ENCODE measurements around the gene TMEM225B. TPM values are rescaled to one million over a fixed set of nuclear protein-coding genes. Genes with fewer than 3 reads are reported as not detected.
"Not testable (repeated sequence)": the region's sequence is repeated elsewhere in the genome, so short reads cannot be mapped to it uniquely, and the experiment has no call there.

The TMEM225B gene, protein sequence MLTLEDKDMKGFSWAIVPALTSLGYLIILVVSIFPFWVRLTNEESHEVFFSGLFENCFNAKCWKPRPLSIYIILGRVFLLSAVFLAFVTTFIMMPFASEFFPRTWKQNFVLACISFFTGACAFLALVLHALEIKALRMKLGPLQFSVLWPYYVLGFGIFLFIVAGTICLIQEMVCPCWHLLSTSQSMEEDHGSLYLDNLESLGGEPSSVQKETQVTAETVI
- 1 to 10 TPM in 1 of 2 donors, under 1 TPM in 1; 0.57 to 2.0 TPM for total RNA-seq
- long read RNA-seq, donor 1 = 0 reads
- long read RNA-seq, donor 2 = 0 reads

DNA sequence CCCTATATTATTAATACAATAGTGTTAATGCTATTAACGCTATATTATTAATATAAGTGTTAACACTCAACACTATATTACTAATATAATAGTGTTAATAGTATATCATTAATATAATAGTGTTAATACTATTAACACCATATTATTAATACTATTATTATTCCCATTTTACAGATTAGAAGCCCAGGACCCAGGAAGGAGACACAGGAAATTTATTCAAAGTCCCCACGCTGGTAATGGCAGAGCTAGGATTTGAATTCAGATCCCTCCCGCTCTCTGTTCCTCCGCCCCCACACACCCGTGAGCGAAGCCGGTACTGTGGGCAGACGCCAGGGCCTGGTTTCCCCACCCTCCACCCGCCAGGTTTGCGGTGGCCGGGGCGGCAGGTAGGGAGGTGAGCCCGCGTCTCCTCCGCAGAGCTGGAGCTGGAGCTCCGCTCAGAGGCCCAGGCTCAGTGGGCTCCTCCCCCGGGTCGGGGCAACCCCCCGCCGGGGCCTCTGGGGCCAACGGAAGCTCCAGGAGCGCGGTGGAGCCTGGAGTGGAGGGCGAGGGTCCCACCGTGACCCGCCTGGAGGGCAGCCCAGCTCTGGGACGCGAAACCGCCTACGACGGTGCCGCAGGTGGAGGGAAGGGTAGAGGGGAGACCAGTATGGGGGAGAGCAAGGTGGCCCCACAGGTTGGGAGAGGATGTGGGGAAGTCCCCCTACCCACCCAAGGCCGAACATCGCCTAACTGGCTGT, at the start of gene TMEM225B:
Gene TMEM225B, plus strand, starts transcription at position 506 of the 740 bp plus-strand sequence. CDS start 6,122 bp downstream, outside the sequence.
- DNase-seq (ENCODE audit: low spot score) = no peak
- intact Hi-C loops (cut with DNase I) = no loop called here

DNA sequence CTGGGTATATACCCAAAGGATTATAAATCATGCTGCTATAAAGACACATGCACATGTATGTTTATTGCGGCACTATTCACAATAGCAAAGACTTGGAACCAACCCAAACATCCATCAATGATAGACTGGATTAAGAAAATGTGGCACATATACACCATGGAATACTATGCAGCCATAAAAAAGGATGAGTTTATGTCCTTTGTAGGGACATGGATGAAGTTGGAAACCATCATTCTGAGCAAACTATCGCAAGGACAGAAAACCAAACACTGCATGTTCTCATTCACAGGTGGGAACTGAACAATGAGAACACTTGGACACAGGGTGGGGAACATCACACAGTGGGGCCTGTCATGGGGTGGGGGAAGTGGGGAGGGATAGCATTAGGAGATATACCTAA, 48.5 kb upstream of the TMEM225B start:
- DNase-seq (ENCODE audit: low spot score); intact Hi-C loops (cut with DNase I): not testable (repeated sequence)

DNA sequence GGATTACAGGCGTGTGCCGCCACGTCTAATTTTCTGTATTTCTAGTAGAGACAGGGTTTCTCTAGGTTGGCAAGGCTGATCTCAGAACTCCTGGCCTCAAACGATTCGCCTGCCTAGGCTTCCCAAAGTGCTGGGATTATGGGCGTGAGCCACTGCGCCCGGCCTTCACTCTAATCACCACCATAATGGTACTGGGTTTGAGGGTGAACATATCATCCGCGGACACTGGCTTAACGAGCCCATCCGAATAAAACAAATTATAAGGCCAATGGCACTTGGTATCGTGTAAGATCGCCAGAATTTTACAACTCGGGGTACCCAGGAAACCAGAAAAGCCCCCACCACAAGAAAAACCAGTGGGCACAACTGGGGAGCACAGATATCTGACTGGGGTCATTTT, 46.7 kb upstream of the TMEM225B start:
- no peak for DNase-seq (ENCODE audit: low spot score)
- intact Hi-C loops (cut with DNase I) = no loop called here

DNA sequence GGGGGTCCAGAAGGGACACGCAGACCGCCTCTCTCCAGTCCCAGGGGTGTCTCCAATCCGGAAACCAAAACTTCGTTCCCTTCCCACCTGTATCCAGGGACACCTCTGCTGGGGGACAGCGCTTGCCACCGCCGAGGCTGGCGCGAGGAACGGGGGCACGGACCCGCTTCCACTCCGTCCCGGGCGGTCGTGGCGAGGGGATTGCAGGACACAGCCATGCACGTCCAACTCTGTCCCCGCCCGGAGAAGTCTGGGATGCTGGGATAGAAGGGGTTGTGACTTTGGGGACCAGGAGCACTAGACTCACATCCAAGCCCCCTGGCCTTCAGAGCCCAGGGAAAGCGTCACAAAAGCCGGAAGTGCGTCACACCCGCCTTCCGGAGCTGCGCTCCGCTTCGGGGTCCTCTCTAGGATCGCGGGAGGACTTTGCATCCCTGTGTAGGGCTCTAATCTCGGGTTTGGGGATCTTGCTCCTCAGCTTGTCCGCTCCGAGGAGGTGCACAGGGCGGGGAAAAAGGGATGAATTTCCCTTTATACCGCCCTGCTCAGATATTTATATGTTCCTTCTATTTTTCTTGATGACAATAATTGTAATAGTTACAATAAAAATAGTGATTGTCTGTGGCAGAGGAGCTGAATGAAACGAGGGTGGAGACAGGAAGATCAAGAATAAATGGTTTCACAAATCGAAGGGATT, 46.2 kb upstream of the TMEM225B start, which contains the start of gene FAM200A:
Gene FAM200A, minus strand, starts transcription at position 348 of the 697 bp plus-strand sequence. CDS start 3,707 bp downstream, outside the sequence.
- intact Hi-C loops (cut with DNase I) = no loop called here
- peak; percentile 97 for DNase-seq (ENCODE audit: low spot score)

DNA sequence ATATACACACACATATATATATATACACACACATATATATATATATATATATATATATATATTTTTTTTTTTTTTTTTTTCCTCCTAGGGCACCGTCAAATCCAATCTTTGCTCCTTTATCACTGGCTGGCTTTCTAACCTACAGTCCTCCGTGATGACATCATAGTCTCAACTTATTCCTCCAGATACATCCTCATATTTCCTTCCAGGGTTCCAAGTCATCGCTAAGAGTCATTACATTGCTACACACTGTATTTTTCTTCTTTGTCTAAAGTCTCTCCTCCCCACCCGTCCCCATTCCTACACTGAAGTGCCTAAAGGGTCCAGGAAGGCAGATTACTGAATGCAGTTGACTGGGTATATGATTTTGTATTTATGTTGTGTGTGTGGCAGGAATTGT, 45.0 kb upstream of the TMEM225B start:
- DNase-seq (ENCODE audit: low spot score) = no peak
- intact Hi-C loops (cut with DNase I) = no loop called here

DNA sequence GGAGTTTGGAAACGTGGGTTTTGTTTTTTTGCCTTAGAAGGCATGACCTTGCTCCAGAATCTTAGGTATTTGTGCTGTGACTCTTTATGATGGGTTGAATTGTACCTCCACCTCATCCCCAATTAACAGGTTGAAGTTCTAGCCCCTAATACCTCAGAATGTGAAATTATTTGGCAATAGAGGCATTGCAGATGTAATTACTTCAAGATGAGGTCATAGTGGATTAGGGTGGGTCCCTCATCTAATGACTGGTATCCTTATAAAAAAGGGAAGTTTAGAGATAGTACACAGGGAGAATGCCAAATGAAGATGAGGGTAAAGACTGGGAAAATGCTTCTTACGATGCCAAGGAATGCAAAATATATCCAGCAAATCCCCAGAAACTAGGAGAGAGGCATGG, 43.1 kb upstream of the TMEM225B start:
- intact Hi-C loops (cut with DNase I) = no loop called here
- DNase-seq (ENCODE audit: low spot score) = no peak

DNA sequence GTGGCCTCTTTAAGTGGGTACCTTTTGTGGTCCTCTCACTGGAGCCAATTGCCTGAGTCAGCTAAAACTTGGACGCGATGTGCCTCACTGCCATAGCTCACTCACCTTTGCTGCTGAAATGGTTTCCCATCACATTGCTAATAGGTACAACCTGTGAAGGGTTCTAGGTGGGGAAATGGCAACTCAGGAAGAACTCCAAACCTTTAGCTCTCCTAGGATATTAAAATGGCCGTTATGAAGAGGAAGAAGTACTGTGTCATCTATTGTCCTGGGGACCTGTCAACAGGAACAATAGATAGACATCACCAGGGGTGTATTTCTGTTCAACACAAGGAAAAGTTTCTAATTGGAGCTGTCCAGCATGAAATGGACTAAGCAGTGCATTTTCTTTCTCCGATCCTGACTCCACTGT, 40.9 kb upstream of the TMEM225B start:
- DNase-seq (ENCODE audit: low spot score) = no peak
- intact Hi-C loops (cut with DNase I) = no loop called here

DNA sequence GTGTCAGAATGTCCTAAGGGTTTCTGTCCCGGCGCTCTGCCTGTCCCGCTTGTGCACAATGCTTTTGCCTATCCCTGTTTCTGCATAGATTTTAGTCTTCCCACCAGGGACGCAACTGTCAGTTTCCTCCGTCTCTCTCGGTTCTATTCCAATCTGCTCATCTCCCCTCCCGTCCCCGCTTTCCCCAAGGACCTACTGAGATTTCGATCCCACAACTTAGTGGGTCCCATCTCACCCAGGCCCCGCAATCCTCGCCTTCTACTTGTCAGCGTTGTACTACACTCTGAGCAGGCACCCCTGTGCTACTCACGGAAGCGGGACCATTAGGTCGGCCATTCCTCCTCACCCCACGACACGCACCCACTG, 40.1 kb upstream of the TMEM225B start:
- DNase-seq (ENCODE audit: low spot score) = no peak
- intact Hi-C loops (cut with DNase I) = no loop called here

DNA sequence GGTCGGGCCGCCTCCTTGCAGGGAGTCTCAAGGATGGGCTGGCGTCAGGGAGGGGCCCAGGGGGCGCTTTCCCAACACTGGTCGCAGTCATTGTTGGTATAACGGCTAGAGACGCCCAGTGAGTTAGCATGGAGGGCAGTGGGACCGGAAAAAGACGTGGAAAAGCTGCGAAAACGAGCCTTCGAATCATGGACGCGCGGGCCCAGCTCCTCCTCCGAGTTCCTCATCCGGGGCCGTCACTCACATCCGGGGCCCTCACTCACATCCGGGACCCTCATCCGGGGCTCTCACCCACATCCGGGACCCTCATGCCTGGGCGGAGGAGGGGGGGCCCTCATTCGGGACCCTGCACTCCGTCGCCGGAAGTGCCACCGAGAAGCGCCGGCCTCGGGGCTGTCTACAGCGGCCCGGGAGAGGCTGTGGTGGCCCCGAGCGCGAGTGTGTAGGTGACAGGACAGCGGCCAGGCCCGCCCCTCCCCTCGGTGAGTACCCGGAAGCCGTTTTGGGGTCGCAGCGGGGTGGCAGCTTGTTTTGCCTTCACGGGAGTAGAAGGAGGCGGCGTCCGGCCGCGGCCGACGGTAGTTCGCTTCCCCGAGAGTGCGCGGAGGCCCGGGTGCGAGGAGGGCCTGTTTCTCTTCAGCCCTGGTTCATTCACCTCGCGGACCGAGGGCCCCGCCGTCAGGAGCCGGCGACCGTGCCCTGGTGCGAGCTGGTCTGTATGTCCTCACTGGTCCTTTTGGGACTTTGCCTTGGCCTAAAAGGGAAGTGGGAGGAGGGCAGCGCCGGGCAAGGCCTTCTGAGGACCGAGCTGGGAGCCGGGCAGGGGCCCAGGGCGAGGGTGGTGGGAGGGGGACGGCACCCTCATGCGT, 39.5 kb upstream of the TMEM225B start, which contains the start of gene ZNF655:
Gene ZNF655, plus strand, starts transcription at position 337 of the 869 bp plus-strand sequence. CDS start 1,918 bp downstream, outside the sequence.
- intact Hi-C loops (cut with DNase I) = no loop called here
- peak; percentile 97 for DNase-seq (ENCODE audit: low spot score)

DNA sequence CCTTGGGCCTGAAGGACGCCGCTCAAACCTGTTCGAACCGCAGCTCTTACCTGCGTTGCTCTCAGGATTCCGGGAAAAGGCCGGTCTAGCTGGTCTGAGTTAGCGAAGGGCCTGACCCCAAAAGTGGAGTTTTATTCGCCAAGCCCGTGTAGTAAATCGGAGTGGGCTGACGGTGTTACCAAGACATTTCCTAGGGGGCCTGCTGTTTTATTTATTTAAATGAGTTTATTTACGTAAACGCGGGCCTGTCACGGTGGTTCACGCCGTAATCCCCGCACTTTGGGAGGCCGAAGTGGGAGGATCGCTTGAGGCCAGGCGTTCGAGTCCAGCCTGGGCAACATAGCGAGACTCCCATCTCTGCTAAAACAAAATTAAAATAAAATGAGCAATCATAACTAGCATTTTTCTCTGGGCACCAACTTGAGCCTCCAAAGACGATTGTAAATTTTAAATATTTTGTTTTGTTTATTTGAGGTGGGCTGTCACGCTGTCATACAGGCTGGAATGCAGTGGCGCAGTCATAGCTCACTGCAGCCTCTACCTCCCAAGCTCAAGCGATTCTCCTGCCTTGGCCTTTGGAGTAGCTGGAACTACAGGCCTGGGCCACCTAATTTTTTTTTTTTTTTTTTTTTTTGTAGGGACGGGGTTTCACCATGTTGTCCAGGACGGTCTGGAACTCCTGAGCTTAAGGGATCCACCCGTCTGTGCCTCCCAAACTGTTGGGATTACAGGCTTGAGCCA, 38.7 kb upstream of the TMEM225B start:
- DNase-seq (ENCODE audit: low spot score) = no peak
- intact Hi-C loops (cut with DNase I) = no loop called here

DNA sequence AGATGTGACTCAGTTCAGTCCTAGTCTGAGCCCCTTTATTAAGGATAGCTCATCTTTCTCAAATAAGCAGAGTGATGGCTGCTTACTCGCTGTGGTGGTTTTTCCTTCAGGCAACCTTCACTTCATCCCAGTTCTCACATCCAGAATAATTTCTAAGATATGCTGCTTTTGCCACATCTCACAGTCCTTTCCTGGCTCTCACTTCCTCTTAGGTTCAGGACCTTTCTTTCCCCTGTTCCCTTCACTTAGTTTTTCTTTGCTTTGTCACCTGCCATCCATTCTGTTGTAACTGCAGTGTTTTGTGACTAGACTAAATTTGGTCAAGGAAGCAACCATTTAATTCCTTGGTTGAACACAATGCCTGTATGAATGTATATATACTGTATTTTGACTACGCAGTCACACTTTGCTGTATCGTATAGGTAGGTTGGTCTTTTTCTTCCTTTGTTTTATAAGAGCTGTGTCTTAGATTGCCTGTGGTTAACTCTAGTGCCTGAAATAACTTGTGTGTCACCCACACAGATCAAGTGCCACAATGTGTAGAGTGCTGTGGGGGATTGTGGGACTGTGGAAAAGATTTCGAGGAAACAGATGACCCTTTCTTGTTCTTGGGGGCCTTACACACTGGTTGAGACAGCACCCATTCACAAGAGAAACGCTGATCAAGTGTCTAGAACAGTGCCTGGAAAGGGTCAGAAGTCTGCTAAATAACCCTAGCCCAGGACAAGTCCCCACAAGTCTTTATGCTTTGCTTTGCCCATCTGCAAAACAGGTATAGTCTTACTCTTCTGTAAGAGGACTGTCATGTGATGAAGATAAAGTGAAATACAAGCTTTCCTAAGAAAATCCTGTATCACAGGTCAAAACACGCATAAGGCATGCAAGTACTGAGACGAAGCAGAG, 37.0 kb upstream of the TMEM225B start:
- no peak for DNase-seq (ENCODE audit: low spot score)
- intact Hi-C loops (cut with DNase I) = loop anchor here in 1 of 2 donors (10.0 kb wide), 1 partner anchor 76 kb away; no protein-coding TSS in a partner anchor

DNA sequence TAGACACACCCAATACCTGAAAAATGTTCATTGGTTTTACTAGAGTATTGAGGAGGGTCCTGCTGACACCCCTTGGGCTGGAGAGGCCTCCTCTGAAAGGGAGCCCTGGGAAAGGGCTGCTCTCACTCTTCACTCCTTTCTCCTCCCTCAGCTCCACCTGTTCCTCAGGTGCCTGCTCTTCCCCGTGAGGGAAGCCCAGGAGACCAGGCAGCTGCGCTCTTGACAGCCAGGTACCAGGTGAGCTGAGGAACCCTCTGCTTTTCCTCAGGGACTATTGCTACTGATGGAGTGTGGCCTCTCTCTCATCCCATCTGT, 36.4 kb upstream of the TMEM225B start:
- intact Hi-C loops (cut with DNase I) = loop anchor here in 1 of 2 donors (10.0 kb wide), 1 partner anchor 77 kb away; no protein-coding TSS in a partner anchor
- DNase-seq (ENCODE audit: low spot score) = no peak

DNA sequence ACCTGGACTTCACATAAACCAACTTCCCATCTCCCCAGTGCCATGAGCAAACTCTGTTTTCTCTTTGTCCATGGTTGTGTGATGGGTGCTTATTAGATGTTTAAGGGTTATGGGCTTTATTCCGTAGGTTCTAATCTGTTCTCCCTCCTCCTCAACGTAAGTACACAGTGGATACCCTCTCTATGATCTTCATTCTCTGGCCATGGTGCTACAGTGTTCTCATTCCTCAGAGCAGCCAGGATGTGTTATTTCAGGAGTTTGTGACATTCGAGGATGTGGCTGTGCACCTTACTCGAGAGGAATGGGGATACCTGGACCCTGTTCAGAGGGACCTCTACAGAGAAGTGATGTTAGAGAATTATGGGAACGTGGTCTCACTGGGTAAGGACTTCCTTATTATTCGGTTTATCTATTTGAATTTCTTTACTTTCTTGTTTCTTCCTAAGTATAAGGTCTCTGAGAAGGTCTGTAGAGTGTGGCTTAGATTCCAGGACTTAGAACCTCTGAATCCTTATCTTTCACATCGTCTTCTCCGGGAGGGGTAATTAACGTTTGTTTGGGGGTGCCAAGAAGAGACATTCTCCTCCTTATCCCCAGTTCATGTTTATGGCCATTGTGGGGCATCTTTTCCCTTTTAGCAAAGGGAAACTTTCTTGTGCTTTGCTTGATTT, 35.8 kb upstream of the TMEM225B start:
- DNase-seq (ENCODE audit: low spot score) = no peak
- intact Hi-C loops (cut with DNase I) = loop anchor here in 1 of 2 donors (10.0 kb wide), 1 partner anchor 77 kb away; no protein-coding TSS in a partner anchor

DNA sequence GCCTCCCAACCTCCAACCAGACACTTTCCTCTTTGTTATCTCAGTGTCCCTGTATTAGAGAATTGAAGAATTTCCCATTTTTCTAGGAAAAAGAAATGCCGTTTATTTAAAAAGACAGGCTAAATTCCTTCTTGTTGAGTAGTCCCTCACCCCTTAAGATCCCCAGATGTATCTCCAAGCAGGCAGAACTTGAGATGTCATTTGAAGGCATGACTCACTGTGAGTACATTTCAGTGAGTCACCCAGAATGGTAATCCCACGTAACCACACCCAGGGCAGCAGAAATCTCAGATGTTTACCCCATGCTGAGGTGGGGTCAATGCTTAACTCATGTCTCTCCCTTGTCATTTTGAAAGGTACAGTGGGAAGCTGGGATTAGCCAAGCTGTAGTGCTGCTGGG, 35.2 kb upstream of the TMEM225B start:
- intact Hi-C loops (cut with DNase I) = loop anchor here in 1 of 2 donors (10.0 kb wide), 1 partner anchor 78 kb away; no protein-coding TSS in a partner anchor

DNA sequence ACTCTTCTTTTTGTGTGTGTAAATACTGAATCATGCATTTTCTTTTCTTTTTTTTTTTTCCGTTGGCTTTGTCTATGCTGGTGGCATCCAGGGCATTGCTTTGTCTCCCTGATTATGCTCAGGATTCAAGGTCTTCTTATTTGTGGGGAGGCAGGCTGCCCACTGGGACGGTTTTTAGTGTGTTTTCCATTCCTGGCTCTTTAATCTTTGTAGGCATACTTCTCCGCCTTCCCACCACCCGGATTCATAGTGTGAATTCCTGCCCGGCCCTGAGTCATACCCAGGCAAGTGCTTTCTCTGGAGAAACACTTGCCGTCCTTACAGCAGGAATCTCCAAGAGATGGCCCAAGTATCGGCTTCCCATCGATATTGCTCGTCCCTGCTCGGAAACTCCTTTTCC, 34.4 kb upstream of the TMEM225B start:
- intact Hi-C loops (cut with DNase I) = loop anchor here in 1 of 2 donors (10.0 kb wide), 1 partner anchor 79 kb away; no protein-coding TSS in a partner anchor
- no peak for DNase-seq (ENCODE audit: low spot score)

More for the DNA sequence above, 35.2 kb upstream of the TMEM225B start:
- DNase-seq (ENCODE audit: low spot score) = no peak

DNA sequence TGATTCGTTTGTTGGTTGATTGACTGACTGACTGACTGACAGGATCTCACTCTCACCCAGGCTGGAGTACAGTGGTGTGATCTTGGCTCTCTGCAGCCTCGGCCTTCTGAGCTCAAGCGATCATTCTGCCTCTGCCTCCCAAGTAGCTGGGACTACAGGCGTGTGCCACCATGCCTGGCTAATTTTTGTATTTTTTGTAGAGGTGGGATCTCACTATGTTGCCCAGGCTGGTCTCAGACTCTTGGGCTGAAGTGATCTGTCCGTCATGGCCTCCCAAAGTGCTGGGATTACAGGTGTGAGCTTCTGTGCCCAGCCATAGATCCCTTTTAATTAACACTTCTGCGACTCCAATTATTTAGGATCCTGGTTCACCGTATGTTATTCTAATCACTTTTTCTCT, 29.3 kb upstream of the TMEM225B start:
- DNase-seq (ENCODE audit: low spot score) = not testable (repeated sequence)
- intact Hi-C loops (cut with DNase I) = loop anchor here in 1 of 2 donors (10.0 kb wide), 1 partner anchor 84 kb away; no protein-coding TSS in a partner anchor

DNA sequence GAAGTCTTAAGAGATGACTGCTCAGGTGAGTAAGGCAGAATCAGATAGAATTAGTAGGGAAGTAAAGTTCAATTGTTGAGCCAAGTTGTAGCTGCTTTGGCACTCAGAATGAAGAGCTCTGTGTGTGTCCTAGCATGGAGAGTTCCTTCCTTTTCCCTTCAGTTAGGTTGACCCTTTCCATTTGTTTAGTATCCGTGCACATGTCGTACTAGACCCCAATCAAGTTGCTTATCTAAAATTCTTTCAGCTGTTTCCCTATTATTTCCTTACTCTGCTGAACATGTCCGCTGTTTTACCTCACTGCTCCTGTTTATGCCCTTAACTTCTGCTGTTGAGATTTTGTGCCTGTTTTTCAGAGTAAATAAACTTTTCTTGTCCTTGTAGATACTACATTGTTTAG, 26.3 kb upstream of the TMEM225B start:
- intact Hi-C loops (cut with DNase I) = no loop called here
- no peak for DNase-seq (ENCODE audit: low spot score)

Data from posterior vena cava (tissue), 2 donors.